ENCODE measurements around the gene DOK6. TPM values are rescaled to one million over a fixed set of nuclear protein-coding genes. Genes with fewer than 3 reads are reported as not detected.

The DOK6 gene
- total and polyA plus RNA-seq, 2 of the 13 experiments (the other 11 are each of a cell fraction or from before 2014, with no cell fraction given): 17.0 to 17.2 TPM

DNA sequence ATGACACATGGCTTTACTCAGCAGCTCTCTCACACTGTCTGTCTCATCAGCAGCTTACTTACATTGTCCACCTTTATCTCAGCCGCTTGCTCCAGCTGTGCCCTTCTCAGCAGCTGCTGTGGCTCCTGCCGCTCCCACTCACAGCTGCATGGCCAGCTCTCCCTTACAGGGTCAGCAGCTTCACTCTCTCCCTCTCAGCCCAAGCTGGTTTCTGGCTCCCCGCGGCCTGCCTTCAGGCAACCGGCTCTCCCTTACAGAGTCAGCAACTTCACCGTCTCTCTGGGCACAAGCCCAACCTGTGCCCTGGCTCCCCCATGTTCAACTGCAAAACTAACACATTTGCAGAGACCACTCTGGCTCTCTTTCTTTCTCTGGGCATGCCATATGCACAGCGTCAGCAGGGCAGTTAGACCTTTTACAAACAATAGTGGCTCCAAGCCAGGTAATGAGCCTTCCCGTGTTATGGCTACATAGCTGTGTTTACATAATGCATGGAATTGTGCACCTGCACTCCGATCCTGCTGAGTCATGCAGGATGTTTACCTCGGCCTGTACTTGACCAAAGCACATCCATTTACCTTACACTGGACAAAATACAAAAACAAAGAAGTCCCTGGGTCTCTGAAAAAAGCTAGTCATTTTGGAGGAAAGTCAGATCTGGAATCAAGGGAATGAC lies 167.3 kb downstream of the DOK6 start (continued):
- TF ChIP-seq ZNF20 (CRISPR knock-in tag; IDR thresholded peaks at IDR 0.05) (no peak), HNF4A (CRISPR knock-in tag; IDR thresholded peaks at IDR 0.05) (peak; percentile 34; the same call in 1 of the 2 replicates), MBD4 (IDR thresholded peaks at IDR 0.05; ENCODE audit: borderline replicate concordance, low read length) (no peak), ZNF687 (CRISPR knock-in tag; IDR thresholded peaks at IDR 0.05) (peak; percentile 46; the same call in 1 of the 2 replicates), PLRG1 (conservative IDR thresholded peaks at IDR 0.05) (no peak), XRCC5 (optimal IDR thresholded peaks at IDR 0.05; ENCODE audit: low read length) (no peak), BRD4 (CRISPR knock-in tag; IDR thresholded peaks at IDR 0.05) (no peak), ZNF644 (CRISPR knock-in tag; IDR thresholded peaks at IDR 0.05; ENCODE audit: low read depth) (peak; percentile 11; the same call in 1 of the 2 replicates), ZKSCAN8 (CRISPR knock-in tag; IDR thresholded peaks at IDR 0.05; ENCODE audit: borderline replicate concordance) (no peak), STAT6 (CRISPR knock-in tag; IDR thresholded peaks at IDR 0.05; ENCODE audit: borderline replicate concordance) (no peak), ZNF510 (CRISPR knock-in tag; IDR thresholded peaks at IDR 0.05; ENCODE audit: low read depth) (no peak), PAX8 (CRISPR knock-in tag; IDR thresholded peaks at IDR 0.05; ENCODE audit: borderline replicate concordance) (no peak), ZNF547 (CRISPR knock-in tag; IDR thresholded peaks at IDR 0.05) (no peak), ZNF75D (CRISPR knock-in tag; IDR thresholded peaks at IDR 0.05; ENCODE audit: borderline replicate concordance) (no peak), ZNF317 (CRISPR knock-in tag; IDR thresholded peaks at IDR 0.05) (no peak)
- TF ChIP-seq, protein P1, sequence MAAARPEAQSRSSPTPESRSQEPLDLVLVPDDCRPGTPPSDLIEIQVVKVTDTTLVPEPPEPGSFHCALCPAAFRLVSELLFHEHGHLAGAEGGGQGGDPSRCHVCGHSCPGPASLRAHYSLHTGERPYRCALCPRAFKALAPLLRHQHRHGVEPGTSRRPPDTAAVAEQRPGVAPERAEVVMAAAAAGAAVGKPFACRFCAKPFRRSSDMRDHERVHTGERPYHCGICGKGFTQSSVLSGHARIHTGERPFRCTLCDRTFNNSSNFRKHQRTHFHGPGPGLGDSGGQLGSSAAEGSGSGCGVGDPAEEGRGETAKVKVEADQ (CRISPR knock-in tag; IDR thresholded peaks at IDR 0.05; ENCODE audit: borderline replicate concordance): no peak
- TF ChIP-seq, protein P2, sequence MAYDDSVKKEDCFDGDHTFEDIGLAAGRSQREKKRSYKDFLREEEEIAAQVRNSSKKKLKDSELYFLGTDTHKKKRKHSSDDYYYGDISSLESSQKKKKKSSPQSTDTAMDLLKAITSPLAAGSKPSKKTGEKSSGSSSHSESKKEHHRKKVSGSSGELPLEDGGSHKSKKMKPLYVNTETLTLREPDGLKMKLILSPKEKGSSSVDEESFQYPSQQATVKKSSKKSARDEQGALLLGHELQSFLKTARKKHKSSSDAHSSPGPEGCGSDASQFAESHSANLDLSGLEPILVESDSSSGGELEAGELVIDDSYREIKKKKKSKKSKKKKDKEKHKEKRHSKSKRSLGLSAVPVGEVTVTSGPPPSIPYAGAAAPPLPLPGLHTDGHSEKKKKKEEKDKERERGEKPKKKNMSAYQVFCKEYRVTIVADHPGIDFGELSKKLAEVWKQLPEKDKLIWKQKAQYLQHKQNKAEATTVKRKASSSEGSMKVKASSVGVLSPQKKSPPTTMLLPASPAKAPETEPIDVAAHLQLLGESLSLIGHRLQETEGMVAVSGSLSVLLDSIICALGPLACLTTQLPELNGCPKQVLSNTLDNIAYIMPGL (CRISPR knock-in tag; IDR thresholded peaks at IDR 0.05; ENCODE audit: borderline replicate concordance in 1 of 2, low read depth in 1 of 2): no peak
- TF ChIP-seq, protein P3, sequence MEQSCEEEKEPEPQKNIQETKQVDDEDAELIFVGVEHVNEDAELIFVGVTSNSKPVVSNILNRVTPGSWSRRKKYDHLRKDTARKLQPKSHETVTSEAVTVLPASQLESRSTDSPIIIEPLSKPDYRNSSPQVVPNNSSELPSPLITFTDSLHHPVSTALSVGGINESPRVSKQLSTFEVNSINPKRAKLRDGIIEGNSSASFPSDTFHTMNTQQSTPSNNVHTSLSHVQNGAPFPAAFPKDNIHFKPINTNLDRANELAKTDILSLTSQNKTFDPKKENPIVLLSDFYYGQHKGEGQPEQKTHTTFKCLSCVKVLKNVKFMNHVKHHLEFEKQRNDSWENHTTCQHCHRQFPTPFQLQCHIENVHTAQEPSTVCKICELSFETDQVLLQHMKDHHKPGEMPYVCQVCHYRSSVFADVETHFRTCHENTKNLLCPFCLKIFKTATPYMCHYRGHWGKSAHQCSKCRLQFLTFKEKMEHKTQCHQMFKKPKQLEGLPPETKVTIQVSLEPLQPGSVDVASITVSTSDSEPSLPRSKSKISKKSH (CRISPR knock-in tag; IDR thresholded peaks at IDR 0.05; ENCODE audit: borderline replicate concordance): no peak
